PFSK-1 (cell line): ENCODE data around the gene DEFB114.

Source experiments
- FOXP2 ChIP-seq: optimal IDR thresholded peaks from 2 replicates; pipeline ENCODE3; 2011; ENCODE audit warnings: borderline replicate concordance, control low read depth, inconsistent platforms; ENCODE audit not compliant: insufficient read depth; ENCODE audit errors: extremely low read length, extremely low read depth
- POLR2AphosphoS5 ChIP-seq: IDR thresholded peaks from 2 replicates; pipeline ENCODE4 v1.6.1; 2012; ENCODE audit warnings: low read depth, mild to moderate bottlenecking, control low read depth, low read length, moderate library complexity
- SIN3A ChIP-seq: IDR thresholded peaks from 2 replicates; pipeline ENCODE4 v1.6.1; 2012; ENCODE audit warnings: mild to moderate bottlenecking, low read length, moderate library complexity, borderline replicate concordance; ENCODE audit not compliant: insufficient read depth
- TAF1 ChIP-seq: IDR thresholded peaks from 2 replicates; pipeline ENCODE4 v1.6.1; 2012; ENCODE audit warnings: low read length, control low read depth, borderline replicate concordance; ENCODE audit not compliant: insufficient read depth
- TF ChIP-seq, protein P1 (sequence below), 2 experiments: IDR thresholded peaks; 2 replicates each; pipeline versions ENCODE4 v1.6.1 to v1.8.0; 2011 to 2012; ENCODE audit warnings: low read depth in 2 of 2, low read length in 2 of 2, control low read depth in 1 of 2, inconsistent platforms in 1 of 2, mild to moderate bottlenecking in 1 of 2, moderate library complexity in 1 of 2; ENCODE audit not compliant: insufficient read depth in 1 of 2

Gene DEFB114

DNA sequence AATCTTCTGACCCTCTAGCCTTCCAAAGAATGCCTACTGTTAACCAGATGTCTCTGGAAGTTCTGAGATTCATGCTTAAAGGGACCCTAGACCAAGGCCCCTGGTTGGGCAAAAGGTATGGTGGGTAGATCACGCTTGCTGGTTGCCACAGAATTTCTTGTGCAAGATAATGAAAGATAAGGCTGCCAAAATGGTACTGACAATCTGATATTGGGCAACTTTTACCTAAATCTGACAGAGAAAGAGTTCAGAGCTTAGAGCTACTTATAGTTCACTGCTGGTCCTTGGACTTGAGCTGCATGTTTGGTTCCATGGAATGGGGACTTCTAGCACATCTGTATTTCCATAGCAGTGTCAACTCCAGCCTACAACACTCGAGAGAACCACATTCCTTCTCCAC lies 12.0 kb downstream of the DEFB114 start:
- TF ChIP-seq FOXP2 (no peak), SIN3A (no peak), POLR2AphosphoS5 (no peak), TAF1 (no peak)
- TF ChIP-seq, protein P1, sequence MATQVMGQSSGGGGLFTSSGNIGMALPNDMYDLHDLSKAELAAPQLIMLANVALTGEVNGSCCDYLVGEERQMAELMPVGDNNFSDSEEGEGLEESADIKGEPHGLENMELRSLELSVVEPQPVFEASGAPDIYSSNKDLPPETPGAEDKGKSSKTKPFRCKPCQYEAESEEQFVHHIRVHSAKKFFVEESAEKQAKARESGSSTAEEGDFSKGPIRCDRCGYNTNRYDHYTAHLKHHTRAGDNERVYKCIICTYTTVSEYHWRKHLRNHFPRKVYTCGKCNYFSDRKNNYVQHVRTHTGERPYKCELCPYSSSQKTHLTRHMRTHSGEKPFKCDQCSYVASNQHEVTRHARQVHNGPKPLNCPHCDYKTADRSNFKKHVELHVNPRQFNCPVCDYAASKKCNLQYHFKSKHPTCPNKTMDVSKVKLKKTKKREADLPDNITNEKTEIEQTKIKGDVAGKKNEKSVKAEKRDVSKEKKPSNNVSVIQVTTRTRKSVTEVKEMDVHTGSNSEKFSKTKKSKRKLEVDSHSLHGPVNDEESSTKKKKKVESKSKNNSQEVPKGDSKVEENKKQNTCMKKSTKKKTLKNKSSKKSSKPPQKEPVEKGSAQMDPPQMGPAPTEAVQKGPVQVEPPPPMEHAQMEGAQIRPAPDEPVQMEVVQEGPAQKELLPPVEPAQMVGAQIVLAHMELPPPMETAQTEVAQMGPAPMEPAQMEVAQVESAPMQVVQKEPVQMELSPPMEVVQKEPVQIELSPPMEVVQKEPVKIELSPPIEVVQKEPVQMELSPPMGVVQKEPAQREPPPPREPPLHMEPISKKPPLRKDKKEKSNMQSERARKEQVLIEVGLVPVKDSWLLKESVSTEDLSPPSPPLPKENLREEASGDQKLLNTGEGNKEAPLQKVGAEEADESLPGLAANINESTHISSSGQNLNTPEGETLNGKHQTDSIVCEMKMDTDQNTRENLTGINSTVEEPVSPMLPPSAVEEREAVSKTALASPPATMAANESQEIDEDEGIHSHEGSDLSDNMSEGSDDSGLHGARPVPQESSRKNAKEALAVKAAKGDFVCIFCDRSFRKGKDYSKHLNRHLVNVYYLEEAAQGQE (IDR thresholded peaks at IDR 0.05; ENCODE audit: insufficient read depth in 1 of 2, low read depth in 2 of 2, low read length in 2 of 2), result no peak

DNA sequence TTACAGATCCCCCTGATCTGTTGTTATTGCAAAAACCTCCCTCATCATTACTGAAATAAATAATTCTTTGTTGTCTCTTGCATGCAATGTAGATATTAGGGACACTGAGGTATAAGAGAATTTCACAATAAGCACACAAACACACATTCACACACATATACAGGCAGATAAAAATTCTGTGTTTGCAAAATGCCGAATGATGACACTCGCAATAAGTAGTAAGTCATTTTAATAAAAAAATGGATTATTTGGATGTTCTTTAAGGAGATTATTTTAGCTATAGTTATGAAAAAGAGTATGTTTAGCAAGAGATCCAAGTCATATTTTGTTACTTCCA lies 13.6 kb downstream of the DEFB114 start:
- no peak for TF ChIP-seq FOXP2
- TF ChIP-seq, protein P1 (IDR thresholded peaks at IDR 0.05; ENCODE audit: insufficient read depth in 1 of 2, low read depth in 2 of 2, low read length in 2 of 2), result no peak
- no peak for TF ChIP-seq POLR2AphosphoS5
- no peak for TF ChIP-seq SIN3A
- no peak for TF ChIP-seq TAF1

DNA sequence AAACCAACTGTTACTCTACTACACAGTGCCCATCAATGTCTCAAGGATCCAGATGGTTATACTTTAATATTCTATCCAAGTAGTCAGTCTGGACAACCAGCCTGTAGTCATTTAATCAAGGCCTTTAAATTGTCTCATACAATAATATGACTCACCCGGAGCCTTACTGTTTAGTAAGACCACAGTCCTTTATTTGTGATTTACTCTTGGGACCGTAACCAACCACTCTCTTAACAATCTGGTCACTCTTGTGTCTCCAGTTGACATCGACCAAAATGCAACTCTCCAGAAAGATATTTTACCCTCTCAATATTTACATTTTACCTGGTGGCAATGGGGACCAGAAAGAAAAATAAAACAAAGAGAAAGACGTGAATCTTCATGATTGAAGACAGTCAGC lies 14.9 kb downstream of the DEFB114 start:
- TF ChIP-seq FOXP2 (no peak), POLR2AphosphoS5 (no peak), SIN3A (no peak), TAF1 (no peak)
- TF ChIP-seq, protein P1 (IDR thresholded peaks at IDR 0.05; ENCODE audit: insufficient read depth in 1 of 2, low read depth in 2 of 2, low read length in 2 of 2), result no peak

DNA sequence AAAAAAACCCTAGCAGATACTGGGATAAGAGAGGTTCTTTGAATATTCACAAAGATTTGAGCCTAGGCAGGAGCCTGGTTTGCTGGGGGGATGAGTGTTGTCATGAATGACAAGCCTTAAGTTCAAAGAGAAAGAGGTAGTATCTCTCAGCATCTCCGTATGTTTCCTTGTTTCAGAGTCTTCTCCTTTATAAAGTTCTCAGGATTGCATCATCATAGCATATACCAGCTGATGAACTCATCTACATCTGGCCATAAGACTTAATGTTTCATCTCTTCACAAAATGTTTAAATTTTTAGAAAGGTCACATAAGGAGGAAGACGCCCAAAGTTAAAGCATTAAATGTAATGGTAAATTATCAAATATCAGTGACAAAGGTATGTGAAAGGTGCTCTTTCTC lies 17.1 kb downstream of the DEFB114 start:
- TF ChIP-seq, protein P1 (IDR thresholded peaks at IDR 0.05; ENCODE audit: insufficient read depth in 1 of 2, low read depth in 2 of 2, low read length in 2 of 2), result no peak
- TF ChIP-seq POLR2AphosphoS5 (no peak), TAF1 (no peak), FOXP2 (no peak), SIN3A (no peak)

DNA sequence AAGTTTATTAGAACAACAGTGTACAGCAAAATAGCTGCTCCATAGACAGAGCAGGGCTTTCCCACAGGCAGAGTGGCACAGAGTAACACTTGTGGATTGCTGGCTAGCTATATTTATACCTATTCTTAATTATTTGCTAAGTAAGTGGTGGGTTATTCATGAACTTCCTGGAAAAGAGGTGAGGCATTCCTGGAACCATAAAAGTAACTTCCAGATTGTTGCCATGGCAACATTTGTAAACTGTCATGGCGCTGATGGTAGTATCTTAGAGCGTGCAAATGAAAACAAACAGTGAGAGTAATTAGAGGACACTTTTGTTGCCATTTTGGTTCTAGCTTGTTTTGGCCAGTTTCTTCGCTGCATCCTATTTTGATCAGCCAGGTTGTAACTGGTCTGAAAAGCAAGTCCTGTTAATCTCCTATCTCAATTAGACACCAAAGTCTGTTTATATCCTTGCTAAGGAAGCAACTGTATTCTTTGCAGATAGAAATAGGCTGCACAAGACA lies 23.9 kb downstream of the DEFB114 start:
- no peak for TF ChIP-seq POLR2AphosphoS5

DNA sequence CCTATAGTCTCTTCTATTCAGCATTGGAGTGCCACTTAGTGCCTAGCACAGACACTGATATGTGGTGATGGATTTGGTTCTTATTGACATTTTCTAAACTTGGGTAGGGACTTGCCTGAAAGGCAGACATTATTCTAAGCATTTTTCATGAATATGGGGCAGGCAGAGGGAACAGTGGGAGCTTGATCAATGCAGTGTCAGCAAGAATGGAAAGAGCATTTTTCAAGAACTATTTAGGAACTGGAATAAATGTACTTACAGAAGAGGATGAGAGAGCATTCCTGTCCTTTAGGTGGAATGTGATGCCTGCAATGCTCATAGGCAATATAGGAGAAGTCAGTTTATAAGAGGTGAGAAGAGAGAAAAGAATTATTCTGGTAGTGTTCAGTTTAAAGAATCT lies 26.2 kb downstream of the DEFB114 start:
- no peak for TF ChIP-seq POLR2AphosphoS5
- no peak for TF ChIP-seq SIN3A
- TF ChIP-seq FOXP2, result no peak
- no peak for TF ChIP-seq TAF1
- TF ChIP-seq, protein P1 (IDR thresholded peaks at IDR 0.05; ENCODE audit: insufficient read depth in 1 of 2, low read depth in 2 of 2, low read length in 2 of 2), result no peak
